H1 (cell line): ENCODE data around the gene PHF8. TPM values are rescaled to one million over a fixed set of nuclear protein-coding genes. Genes with fewer than 3 reads are reported as not detected.

Experiments
- POLR2A ChIP-seq, 2 experiments: IDR thresholded peaks; 1 replicate in 1 of 2; 2 replicates in 1 of 2; pipeline ENCODE4 v1.6.1; 2011; ENCODE audit warnings: low read depth in 2 of 2, low read length in 2 of 2, mild to moderate bottlenecking in 2 of 2; ENCODE audit errors: control extremely low read depth in 1 of 2
- polyA plus RNA-seq, 7 experiments: library from polyadenylated mRNA; depleted of rRNA in 3 of 7; stranded (reverse) in 5 of 7; unstranded in 2 of 7; fragments of >200 nt in 5 of 7; fragments of 200-250 nt in 2 of 7; gene quantifications; 1 replicate in 5 of 7; 2 replicates in 1 of 7; 4 replicates in 1 of 7; pipeline versions ENCODE4 v1.2.1 to v1.2.3, GENCODE V29; 2011 to 2013; ENCODE audit warnings: missing spikeins in 2 of 7, mixed read lengths in 2 of 7
- total RNA-seq: library from RNA; stranded (reverse); fragmentation: NEBNext Ultra II Directional; extraction: Animal tissue kit (Norgen Biotek cat#: 25700); gene quantifications from 2 replicates; pipeline ENCODE4 v1.2.1, GENCODE V29; 2021

PHF8 gene
- total and polyA plus RNA-seq, 2 of the 8 experiments (the other 6 are each of a cell fraction or from before 2014, with no cell fraction given), result 14.6 to 27.6 TPM

DNA sequence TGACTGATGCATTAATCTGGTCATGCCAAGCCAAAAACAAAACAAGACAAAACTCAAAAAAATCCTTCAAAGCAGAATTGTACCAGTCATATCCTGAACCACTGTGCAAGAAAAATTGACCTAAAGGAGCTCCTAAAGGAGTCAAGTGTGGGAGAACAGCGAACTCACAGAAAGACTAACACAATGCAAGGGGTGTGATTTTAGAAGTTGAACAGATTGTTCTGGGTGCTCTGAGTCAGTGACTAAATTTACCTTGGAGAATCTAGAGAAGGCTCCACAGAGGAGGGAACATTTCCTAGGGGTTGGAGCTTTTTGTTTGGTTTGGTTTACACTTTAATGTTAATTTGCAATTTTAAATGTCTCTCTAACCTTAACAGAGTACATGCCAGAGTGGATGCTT, 48.9 kb upstream of the PHF8 start (continued):
- TF ChIP-seq POLR2A (IDR thresholded peaks at IDR 0.05; ENCODE audit: control extremely low read depth in 1 of 2, low read depth in 2 of 2, low read length in 2 of 2), result no peak
